HG02678 (cell line): Measurements from ENCODE around the gene SKP1.

ENCODE experiments used
- ATAC-seq: cut with Tn5 transposase; IDR thresholded peaks from one replicate; pipeline ENCODE4 v1.9.1; 2021; ENCODE audit warnings: mild to moderate bottlenecking, moderate library complexity; ENCODE audit not compliant: unreplicated experiment

The SKP1 gene

GRCh38 chr5:134130239-134130945 lies 46.4 kb downstream of the SKP1 start:
- ATAC-seq, result no peak

DNA sequence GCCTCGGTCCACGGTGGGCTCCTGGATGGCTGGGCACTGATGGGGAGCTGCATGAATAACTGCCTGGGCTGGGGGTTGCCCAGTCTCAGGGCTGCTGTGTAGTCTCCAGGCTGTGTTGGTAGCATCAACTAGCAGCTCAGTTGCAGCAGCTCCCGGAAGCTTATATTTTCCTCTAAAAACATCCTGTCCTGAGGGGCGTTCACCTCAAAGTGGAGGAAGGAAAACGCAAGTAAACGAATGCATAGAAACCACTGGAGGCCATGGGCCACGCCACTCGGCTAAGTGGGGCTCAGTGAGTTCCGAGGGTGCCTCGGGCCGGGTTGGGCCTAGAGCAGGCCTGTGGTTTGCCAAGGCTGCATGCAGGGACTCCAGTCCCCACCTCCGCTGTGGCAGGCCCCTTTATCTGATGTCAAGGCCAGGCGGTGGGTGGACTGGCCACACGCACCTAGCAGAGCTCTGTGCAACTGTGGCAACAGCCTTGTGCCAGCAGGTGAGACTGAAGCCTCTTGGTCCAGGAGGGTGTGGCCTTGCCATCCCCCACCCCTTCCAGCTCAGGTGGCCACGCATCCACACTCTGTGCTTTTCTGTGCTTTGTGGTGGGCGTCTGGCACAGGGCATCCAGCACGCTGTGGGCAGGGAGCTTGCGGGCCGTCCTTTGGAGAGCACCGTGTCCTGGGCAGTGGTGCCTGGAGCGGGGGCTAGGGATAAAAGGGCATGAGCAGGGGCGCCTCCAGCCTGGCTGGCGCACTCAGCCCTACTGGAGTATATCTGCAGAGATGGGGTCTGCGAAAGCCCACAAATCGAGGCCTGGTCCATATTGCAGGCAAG lies 47.1 kb downstream of the SKP1 start:
- no peak for ATAC-seq

- ATAC-seq, result no peak
These were observed 48.1 kb downstream of the SKP1 start for GRCh38 chr5:134128648-134128995.

DNA sequence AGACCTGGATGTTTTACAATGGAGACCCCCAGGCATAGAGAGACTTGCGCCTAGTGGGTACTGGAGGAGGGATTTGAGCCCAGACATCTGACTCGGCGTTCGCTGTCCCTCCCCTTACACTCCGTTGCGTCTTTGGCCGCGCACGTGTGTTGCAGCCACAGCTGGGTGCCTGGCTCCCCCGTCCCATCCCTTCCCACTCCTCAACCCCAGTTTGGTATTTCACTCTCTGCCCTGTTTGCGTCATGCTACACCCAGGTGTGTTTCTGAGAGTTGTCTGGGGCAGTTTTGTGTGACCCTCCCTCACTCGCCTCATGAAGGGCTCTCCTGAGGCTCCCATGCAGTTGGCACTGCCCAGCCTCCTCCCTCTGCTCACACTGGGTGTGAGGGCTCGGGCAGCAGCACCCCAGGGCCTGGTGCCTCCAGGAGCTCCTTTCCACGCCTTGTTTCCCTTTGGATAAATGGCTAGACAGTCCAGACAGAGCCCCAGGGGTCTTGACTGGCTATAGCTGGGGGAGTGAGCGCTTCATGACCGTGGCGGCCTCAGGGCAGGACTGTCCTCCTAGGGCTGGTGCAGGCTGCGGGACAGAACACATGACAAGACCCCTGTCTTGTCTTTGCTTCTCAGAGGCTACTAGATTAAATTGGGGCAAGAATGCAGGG lies 48.6 kb downstream of the SKP1 start:
- ATAC-seq, result no peak

DNA sequence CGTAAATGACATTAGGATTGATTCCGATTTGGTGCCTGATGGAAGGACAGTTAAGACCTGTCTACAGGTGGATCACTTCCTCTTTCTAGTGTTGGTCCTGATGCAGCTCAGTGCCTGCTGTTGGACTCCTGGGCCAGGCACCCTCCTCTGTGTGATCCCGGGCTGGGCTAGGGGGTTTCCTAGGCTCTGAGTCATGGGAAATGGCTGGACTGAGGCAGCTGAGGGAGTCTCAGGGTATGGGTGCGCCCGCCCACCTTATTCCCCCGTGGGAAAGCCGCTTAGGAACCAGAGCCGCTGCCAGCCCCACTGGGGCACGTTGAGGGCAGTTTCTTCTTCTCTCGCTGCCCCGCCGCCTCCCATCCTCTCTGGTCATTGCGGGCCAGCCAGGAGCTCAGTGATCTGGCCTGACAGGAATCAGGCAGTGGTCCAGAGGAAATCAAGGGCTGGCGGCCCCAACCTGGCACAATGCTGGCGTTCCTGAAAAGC lies 49.3 kb downstream of the SKP1 start:
- ATAC-seq, result peak; percentile 57

DNA sequence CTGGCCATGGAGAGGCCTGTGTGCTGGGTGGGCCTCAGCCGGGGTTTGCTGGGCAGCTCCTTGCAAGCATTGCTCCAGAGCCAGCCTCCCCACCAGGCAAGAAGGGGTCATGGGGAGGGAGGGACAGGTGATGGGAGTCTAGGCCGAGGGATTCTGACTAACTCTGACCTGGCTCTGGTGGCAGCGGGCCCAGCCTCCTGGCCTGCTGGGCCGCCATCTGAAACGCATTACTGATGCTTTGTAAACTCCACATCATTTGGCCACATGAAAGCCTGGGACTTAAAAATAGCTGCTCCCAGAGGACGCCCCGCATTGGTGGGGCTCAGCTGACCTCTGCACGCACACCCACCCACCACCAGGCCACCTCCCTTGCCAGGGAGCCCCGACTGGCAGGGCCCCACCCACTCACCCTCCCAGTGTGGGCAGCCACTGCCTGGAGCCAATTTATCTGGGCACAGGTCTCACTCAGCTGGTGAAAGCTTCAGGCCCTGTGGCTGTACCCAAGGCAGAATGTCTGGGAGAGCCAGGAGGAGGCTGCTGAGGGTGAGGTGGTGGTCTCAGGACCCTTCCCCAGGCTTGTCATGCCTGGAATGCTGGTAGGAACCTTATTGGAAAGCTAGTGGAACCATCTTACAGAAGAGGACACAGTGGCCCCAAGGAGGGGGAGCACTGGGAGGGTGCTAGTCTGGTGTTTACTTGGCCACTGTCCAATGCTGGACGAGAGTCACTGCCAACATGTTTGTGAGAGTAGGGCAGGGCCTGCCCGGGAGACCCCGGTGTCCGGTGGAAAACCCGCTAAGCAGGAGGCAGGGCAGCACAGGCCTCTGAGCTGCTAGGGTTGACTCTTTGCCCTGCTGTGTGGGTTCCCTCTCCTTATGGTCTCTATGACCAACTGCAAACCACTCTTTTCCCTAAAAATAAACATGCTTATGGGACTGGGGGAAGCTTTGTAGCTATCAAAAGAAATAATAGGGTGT lies 51.4 kb downstream of the SKP1 start:
- ATAC-seq, result no peak

- no peak for ATAC-seq
These were observed 52.3 kb downstream of the SKP1 start for GRCh38 chr5:134124289-134125038.

GRCh38 chr5:134123360-134123759 lies 53.4 kb downstream of the SKP1 start:
- ATAC-seq, result no peak

GRCh38 chr5:134122530-134122929 lies 54.2 kb downstream of the SKP1 start:
- no peak for ATAC-seq

GRCh38 chr5:134120386-134121138 lies 56.2 kb downstream of the SKP1 start:
- ATAC-seq, result no peak

DNA sequence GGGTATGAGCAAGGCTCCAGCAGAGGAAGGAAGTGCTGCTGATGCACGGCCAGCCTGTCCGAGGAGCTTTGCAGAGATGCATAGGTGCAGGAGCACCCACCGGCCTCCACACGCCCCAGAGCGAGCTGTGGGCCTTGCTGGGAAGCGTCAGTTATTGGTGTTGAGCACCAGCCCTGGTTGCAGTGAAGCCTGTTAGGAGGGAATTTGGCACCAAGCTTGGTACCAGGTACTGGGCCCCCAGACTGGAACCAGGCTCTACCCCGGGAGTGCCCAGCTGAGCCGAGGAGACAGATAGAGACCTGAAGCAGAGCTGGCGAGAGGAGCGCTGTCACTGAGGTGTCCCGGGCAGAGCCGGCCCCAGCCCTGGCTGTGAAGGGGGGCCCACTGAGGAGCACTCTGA lies 57.0 kb downstream of the SKP1 start:
- ATAC-seq, result no peak

- ATAC-seq, result no peak
These were observed 58.4 kb downstream of the SKP1 start for GRCh38 chr5:134118212-134118835.

DNA sequence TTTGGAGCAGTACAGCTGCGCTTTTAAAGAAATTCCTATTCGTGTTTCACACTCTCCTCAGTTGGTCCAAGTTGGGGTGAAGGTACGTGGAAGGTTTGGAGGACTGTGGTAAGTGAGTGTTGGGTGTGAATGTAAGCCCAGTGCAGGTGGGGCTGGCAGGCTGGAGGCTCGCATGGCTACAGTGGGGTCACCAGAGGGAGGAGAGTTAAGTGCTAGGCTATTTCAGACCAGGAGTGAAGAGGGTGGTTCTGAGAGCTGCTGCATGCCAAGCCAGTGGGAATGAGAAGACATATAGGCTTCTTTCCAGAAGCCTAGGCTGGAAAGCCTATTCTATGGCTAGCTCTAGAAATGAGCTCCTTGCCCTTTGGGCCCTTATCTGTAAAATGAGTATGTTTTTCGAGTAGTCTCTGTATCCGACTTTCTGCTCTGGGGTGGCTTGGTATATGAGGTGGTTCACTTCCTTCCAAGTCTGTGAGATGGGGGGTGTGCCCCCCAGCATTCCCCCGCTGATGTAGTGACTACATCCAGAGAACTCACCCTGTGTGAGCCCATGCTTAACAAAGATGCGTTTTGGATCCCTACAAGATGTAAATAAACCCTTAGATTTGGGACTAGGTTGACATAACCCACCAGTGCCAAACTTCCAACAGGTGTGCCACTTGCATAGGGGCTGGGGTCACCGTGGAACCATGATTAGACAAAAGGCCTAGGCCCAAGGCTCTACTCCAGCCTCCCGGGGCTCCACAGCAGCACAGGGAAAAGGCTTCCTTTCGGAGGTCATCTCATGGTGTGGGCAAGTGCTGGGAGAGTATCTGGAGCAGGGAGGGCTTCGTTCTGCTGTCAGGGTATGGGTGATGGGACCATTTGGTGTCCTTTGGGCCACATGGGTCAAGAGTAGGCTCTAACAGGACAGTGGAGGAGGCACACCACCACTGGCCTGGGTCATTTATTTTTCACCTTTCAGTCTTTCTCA lies 59.7 kb downstream of the SKP1 start:
- no peak for ATAC-seq

GRCh38 chr5:134116286-134116685 lies 60.5 kb downstream of the SKP1 start:
- no peak for ATAC-seq

- ATAC-seq, result no peak
These were observed 61.0 kb downstream of the SKP1 start for GRCh38 chr5:134115806-134116175.

DNA sequence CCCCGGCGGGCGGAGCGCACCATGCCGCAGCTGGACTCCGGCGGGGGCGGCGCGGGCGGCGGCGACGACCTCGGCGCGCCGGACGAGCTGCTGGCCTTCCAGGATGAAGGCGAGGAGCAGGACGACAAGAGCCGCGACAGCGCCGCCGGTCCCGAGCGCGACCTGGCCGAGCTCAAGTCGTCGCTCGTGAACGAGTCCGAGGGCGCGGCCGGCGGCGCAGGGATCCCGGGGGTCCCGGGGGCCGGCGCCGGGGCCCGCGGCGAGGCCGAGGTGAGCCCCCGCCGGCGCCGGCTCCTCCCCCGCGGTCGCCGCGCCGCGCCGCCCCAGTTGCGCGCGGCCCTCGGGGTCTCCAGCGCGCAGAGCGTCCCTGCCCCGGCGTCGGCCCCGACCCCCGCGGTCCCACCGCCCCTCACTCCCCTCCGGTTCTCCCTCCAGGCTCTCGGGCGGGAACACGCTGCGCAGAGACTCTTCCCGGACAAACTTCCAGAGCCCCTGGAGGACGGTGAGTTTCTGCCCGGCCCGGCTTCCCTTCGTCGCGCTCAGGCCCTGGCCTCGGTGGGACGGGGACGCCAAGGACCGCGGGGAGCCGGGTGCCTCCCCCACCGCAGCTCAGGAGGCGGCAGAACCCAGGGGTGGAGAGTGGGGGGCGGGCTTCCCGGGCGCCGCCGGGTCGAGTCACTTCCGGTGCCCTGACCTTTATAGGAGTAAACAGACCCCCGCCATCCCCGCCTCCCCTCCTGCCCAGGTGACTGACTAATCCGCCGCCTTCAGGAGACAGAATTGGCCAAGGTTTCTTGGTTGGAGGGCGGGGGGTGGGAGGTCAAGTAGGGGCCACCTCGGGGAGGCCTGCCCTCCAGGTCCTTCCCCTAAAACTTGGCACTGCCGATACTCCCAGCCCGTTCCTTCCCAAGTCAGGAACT lies 61.6 kb downstream of the SKP1 start:
- ATAC-seq, result peak; percentile 12
